NCI-H2107 treated with DMSO at 0.1 percent for 48 hours (cell line): ENCODE results near the gene TACC2.

Experiments
- DNase-seq: peaks from one replicate; lab custom pipeline; 2025; ENCODE audit not compliant: unreplicated experiment; lab: John Stamatoyannopoulos, UW

TACC2 gene

DNA sequence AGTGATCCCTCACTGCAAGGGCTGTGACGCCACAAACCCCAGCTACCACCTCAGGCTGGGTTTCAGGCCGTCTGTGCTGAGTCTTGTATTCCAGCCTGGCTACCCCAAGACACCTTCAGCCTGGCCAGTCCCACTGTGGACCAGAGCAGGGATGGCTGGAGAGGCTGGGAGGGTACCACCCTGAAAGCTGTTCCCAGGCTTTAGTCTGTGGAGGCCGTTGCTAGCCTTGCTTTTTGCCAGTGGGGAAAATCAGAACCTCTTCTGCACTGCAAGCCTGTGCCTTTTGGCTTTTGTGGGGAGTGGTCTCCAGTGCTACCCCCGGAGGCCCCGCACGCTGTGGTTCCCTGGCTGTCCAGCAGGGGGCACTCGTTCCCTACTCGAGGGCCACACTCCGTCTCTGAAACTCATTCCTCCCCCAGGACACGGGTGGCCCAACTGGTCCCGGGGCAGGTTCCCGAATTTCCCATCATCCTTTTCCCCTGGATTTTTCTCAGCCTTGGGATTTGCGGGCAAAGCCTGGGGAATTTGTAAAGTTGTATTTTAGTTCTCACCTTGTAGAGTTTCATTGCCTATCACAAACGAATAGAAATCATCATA lies 153.8 kb downstream of the TACC2 start:
- no peak for DNase-seq

DNA sequence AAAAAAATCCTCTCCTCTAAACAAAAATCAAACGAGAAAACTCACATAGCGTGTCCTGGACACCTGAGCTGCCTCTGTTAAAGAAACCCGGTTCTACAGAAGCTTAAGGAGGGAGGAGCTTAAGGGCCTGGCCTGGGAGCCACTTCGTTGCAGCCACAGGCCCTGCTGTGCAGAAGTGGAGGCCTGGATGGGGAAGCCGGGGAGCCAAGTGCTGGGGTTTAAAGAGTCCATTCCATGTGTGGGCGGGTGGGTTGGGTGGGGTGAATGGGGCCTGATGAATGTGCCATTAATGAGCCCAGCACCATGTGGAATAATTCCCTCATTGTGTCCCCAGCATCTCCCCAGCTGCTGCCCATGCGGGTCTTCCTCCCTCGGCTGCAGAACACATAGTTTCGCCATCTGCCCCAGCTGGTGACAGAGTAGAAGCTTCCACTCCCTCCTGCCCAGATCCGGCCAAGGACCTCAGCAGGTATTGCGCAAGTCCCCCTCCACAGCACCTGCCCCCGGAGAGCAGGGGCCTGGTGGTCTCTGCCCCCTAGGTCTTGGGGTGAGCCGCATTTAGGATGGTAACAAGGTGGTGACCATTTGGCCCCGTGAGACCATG lies 154.4 kb downstream of the TACC2 start:
- DNase-seq = peak; percentile 39

DNA sequence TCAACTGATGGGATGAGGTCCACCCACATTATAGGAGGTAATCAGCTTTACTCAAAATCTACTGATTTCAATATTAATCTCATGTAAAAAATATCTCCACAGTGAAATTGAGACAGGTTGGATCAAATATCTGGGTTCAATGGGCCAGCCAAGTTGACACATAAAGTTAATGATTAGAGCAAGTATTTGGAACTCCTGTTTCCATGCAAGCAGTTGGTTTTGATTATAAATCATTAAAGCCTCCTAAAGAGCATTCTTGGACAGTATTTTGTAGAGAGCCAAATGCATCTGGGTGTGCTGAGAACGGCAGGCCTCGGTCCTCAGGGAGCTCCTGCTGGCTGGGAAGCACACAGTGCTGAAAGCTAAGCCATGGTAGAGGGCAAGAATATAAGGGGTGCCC lies 155.2 kb downstream of the TACC2 start:
- DNase-seq = no peak

DNA sequence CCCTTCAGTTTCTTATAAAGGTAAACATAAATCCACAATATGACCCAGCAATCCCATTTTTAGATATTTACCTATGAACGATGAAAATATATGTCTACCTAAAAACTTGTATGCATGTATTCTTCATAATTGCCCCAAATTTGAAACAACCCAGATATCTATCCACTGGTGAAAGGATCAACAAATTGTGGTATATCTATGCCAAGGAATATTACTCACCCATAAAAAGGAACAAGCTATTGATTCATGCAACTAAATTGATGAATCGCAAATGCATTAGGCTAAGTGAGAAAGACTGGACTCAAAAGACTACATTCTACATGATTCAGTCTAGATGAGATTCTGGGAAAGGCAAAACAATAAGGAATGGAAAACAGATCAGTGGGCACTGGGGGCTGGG lies 156.2 kb downstream of the TACC2 start:
- no peak for DNase-seq

DNA sequence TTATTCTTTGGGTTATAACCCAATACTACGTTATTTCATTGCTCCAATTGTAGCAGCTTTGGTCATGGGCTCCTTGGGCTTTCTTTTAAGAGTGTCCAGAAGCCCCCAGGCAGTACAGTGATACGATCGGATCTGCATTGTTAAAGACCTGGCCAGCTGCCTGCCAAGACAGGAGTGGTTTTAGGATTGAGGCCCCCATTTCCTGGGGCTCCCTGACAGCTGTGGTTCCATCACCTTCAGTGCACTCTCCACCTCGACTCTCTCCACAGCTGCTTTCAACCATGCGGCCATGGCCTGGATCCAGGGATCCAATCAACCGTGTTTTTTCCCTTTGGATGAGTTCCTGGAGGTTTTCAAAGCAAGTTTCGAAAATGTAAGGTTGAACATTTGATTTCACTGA lies 158.7 kb downstream of the TACC2 start:
- DNase-seq = no peak

DNA sequence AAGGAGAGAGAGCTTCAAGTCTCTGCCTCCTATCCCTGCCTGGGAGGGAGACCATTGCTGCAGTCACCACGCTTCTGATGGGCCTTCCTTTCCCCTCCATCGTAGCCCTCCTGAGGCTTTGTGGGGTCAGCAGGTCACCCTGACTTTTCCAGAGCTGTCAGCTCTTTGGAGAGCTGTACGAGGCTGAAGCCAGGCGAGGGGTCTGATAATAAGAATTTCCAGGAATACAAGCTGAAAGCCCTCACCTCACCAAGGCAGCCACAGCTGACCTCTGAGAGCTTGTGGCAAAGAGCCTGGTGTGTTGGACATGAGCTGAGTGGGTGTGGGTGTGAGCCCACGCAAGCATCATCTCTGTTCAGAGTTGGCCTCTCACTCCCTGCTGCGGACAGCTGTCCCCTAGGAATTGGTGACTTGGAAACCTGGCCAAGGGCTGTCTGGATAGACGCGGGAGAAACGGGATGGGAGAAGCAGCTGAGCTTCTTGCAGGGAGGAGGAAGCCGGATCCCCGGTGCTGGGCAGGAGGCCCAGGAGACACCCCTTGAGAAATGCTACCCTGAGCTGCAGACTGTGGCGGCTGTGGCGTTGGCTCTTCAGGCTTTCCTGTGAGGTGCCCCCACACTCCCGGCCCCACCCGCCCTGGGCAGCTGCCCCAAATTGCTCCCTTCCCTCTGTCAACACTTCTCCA lies 160.1 kb downstream of the TACC2 start:
- DNase-seq = no peak

DNA sequence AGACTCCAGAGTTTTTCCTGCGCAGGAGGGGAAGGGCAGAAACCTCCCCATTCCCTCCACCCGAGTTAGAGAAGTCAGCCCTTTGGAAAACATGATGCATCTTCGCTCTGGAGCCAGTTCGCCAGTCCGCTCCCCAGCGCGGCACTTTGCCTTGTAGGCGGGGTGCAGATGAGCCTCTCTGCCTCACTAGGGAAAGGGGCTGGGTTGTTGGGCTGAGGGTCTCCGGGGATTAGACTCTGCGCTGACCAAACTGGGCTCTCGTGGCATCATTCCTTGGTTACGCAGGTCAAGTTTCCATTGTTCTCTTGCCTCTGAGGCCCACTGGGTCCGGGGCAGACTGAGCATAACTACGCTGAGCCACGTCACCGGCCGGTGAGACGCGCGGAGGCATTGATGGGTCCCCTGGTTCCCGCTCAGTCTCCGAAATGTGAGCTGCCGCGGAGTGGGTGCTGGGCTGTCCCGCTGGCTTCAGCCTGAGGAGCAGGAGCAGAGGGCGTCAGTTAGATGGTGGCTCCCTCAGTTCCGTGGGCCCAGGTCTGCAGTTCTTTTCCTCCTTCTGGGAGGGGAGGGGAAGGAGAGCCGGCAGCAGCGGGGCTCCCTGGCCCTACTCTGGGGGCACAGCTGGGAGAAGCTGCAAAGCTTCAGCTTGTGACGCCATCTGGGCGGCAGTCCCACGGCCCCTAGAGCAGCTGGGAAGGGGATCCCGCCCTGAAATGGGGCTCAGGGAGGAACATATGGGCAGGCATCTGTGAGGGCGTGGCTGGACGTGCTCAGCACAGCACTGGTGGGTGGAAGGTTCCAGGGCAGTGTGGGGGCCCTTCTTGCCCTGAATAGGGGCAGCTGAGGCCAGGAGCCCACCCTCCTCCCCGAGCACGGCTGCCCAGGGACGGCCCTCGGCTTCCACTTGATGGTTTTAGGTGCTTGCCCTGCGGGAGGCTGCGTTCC lies 160.9 kb downstream of the TACC2 start:
- DNase-seq = no peak

DNA sequence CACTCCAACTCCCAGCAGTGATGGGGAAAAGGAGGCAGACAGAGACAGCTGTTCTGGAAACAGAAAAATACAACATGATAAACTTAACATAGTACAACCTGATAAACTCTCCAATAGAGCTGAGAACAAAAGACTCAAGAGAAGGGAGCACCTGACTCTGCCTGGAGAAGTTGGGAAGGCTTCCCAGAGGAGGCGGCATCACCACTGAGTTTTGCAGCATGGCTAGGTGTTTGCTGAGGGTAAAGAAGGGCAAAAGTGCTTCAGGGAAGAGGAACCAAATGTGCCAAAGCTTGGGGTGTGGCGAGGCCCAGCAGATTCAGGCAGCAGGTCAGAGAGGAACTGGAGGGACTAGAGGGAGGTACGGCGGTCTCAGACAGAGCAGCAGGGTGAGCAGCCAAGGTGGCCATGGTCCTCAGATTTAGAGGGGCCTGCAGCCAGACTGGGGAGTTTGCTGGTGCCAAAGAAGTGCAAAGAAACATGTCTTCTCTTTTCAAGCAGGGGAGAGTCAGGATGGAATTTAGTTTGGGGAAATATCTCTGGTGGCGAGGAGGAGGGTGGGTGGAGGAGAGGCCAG lies 162.2 kb downstream of the TACC2 start:
- DNase-seq = no peak

DNA sequence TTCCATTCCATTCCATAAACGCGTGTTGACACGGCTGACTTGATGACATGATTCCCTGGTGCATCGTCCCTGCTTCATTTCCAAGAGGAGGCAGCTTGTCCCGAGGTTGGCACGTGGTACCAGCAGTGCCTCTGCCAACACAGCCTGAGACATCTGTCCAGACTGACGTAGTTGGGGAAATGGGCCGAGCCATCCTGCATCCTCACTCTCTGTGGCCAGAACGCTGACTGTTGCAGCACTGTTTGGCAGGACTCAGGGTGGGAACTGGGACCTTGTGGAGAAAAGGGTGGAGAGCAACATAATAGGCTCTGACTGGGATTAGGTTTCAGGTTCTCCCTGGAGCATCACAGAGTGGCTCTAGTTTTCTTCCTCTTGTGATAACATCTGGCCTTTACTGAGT lies 163.6 kb downstream of the TACC2 start:
- peak; percentile 53 for DNase-seq

DNA sequence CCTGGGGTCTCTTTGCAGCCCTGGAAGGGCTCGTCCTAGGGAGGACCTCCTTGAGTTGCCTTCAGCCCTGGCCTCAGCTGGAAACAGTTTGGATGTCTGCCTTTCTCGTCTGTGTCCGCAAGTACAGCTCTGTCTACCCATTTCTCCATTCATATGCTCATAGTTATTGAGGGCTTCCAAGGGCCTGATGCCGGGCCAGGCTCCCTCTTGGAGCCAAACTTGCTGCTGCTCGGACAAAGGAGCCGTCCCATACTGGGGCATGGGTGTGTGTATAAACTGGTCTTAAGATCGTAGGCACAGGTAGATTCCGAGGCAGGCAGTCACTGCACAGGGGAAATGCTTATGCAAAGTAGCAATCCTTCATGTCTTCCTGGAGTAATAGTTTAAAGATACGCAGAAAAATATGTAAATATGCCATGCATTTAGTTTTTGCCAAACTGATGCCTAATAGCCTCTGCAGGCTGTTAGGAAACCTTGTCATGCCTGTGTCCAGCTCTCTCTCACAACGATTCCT lies 165.1 kb downstream of the TACC2 start:
- DNase-seq = no peak

DNA sequence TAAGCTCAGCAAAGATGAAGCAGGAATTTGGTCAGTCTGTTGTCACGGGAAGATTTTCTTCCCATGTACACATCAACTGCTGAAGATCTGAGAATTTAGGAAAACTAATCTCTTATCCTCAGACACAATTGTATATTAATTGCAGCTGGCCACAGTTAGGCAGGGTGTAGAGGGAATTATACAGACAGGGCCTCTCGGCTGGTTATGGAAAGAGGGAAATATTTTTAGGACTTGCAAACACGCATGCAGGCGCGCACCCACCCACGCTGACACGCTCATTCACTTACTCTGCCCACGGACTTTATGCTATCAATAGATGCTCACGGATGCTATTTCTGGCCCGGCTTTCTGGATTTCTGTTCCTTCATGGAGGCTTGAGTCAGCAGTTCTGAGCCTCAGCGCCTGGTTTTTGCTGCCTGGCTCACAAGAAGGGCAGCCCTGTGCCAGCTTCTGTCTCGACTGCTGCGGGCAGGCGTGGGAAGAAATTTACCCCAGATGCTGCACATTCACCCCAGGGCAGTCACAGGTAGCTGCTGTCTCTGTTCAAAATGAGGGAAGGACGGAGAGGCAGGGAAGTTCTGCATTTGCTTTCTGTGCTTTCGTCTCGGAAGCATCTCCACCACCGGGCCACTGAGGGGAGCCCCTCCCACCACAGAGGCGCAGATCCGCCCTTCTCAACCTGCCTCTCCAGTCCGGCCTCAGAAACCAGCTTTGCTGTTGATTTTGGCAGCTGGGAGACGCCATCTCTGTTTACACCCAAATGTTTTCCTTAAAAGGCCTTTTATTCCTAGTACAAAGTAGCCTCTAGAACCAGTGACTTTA lies 165.8 kb downstream of the TACC2 start:
- DNase-seq = no peak

DNA sequence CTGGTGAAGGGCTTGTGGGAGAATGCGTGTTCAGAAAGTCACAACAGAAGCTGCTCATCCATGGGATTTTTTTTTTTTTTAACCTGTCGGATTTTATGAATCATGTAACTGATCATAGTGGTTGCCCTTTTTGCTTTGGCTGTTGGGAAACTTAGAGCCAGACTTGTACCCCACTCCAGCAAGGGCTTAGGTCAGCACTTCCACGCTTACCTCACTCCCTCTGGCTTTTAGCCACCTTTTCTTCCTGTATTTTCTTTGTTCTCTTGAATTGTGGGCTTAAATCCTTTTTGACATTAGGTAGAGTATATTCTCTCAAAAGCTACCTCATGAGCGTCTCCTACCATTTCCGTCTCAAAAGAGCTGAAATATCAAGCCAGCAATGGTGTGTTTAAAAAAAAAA lies 168.5 kb downstream of the TACC2 start:
- DNase-seq = no peak

DNA sequence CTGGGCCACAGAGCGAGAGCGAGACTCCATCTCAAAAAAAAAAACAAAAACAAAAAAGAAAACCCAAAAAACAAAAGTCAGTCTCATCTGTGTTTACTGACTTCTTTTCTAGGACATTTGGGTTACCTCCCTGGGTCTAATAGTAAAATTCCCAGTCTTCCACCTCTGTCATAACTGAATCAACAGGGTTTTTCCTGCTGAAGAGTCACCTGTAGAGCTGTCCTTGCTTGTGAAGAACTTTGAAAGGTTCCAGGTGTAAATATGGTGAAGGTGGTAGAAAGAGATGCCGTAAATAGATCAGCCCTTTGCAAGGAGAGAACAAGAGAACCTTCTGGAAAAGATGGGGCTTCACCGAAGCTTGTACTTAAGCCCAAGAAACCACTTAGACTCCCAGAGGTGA lies 169.4 kb downstream of the TACC2 start:
- no peak for DNase-seq

DNA sequence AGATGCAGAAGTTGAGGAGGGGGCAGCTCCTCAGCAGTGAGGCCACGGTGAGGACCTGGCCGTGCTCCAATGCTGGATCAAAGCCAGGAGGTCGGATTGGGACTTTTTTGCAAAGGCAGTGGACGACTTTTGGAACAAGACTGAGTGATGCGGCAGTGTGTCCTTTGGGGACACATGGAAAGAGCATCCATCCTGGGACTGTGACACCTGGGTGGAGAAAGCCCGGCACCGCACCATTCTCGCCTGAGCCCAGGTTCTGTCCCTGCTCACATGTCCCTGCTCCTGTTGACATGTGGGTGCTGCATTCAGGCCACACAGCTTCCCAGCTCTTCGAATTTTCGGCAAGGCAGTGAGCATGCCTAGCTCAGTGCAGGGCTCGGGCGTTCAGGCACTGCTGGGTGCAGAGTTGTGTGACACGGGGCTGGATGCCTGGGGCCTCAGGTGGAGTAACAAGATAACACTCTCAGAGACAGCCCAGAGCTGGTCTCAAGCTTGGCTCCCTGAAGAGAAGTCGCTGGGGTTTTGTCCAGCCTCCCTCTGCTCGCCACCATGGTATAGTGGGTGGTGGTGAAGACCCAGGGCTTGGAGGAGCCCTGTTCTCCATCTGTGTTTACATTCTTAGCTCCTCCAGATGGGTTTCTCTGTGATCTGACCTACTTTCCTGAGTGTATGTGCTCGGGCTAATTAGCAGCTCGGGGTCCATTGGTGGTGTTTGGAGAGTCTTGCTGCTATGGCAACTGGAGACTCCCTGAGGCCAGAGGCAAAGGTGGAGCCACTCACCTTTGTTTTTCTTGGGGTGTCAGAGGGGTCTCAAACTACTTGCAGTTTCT lies 170.4 kb downstream of the TACC2 start:
- no peak for DNase-seq

DNA sequence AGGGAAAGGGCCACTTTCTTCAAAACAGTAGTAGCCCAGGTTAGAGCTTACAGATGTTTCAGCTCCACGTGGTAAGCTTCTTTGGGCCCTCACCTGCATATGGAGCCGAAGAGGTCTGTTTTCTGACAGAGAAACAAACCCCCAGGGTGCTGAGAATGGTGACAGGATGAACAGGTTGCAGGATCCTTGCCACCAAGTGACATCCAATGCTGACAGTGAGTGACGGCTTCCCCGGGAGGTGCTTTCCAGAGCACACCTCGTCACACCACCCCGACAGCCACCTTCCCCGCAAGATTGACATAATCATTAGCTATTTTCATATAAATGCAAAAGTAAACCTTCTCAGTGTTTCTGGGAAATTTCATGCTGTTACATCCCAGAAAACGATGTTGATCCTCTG lies 172.8 kb downstream of the TACC2 start:
- DNase-seq = no peak

DNA sequence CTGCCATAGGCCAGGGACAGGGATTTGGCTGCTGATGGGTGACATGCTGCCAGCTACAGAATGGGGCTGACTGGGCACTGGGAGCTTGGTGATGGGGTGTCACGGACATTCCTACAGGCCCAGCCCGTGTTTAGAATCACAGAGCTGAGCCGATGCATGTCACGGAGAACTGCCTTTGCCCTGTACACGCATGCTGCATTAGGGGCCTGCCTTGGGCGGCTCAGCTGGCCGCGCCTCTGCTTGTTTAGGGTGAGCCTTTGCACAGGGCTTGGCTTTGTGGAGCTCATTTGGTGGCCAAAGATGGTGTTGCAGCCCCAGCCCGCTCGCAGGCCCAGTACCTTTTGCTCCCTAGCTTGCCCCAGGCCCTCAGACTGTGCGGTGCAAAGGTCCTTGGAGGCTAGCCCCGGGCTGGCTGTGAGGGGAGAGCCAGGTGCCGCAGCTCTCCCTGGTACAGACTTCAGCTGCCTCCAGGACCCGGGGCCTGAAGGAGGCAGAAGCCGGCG lies 173.8 kb downstream of the TACC2 start:
- no peak for DNase-seq

DNA sequence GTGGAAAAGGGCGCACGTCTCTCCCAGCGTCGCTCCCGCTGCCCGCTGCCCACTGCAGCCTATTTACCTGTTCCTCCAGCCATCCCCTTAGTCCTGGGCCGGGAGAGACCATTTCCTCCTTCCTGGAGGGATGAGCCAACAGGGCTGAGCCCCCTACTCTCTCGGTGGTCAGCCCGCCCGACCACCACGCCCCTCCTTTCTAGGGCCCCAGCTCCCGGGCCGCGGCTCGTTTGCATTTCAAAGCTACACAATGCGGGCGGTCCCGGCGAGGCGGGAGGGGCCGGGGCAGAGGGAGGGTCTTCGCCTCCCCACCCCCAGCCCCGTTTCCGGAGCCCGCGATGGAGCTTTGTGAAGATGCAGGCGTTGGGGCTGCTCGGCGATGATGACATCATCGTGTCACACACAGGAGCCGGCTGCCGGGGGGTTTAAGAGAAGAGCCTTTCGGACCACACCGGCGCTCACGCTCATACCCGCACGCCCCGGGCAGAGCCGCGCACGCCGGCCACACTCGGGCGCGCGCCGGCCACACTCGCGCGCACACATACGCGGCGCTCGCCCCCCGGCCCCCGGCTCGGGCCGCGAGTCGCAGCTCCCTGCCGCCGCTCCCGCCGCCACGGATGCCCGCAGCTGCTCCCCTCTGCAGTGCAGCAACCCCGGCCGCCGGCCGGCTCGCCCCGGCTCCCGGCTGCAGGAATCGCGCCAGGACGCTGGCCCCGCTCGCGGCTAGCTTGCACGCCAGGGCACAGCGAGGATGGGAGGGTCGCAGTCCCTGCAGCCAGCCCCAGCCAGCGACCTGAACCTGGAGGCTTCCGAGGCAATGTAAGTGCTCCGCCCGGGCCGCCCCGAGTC lies 174.4 kb downstream of the TACC2 start:
- DNase-seq = no peak

DNA sequence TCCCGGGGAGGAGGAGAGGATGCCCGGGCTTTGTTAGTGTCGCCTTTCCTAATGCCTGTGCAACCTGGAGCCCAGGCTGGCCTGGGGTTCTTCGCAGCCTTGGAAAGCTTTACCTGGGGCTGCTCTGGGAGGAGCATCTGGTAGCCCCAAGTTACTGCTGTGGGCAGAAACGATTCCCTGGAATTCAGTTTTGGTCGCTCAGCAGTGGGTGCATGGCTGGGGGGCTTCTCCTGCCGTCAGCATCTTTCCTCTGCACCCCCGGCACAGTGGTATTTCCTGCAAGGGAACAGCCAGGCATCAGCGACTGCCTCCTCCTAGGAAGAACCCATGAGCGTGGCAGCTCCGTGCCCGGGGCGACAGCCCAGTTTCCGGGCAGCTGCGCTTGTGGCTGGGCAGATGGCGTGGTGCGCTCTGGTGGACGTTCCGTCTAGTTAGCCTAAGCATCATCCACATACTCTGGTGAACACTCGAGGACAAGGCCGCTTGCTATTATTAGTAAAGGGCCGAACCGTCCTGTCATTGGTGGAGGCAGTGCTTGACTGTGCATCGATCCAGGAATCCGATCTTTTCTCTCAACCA lies 175.1 kb downstream of the TACC2 start:
- peak; percentile 90 for DNase-seq
